H9 (cell line): Measurements from ENCODE around the gene FOXD2. TPM values are rescaled to one million over a fixed set of nuclear protein-coding genes. Genes with fewer than 3 reads are reported as not detected.

Experiments used
- DNase-seq: peaks from one replicate; pipeline ENCODE4 v3.0.0-alpha.2; 2017
- H2AFZ ChIP-seq: one replicate; pipeline ENCODE4 v1.6.1; 2013; ENCODE audit warnings: mild to moderate bottlenecking, low read length, control low read depth, moderate library complexity
- H2AK5ac ChIP-seq: 2 replicates; pipeline ENCODE4 v1.6.1; 2013; ENCODE audit warnings: low read length, control low read depth, mixed read lengths; ENCODE audit not compliant: insufficient read length
- H2BK120ac ChIP-seq: one replicate; pipeline ENCODE4 v1.6.1; 2013; ENCODE audit warnings: low read depth, mild to moderate bottlenecking, low read length, control low read depth, inconsistent platforms; ENCODE audit not compliant: poor library complexity, severe bottlenecking
- H2BK12ac ChIP-seq: 2 replicates; pipeline ENCODE4 v1.6.1; 2013; ENCODE audit warnings: low read length, control low read depth, mixed read lengths, low read depth; ENCODE audit not compliant: insufficient read length
- H2BK15ac ChIP-seq: 2 replicates; pipeline ENCODE4 v1.6.1; 2013; ENCODE audit warnings: low read depth, low read length, control low read depth
- H2BK20ac ChIP-seq: one replicate; pipeline ENCODE4 v1.6.1; 2013; ENCODE audit warnings: low read depth, mild to moderate bottlenecking, low read length, control low read depth, inconsistent platforms; ENCODE audit not compliant: poor library complexity, severe bottlenecking
- H2BK5ac ChIP-seq: 2 replicates; pipeline ENCODE4 v1.6.1; 2013; ENCODE audit warnings: low read length, control low read depth, mixed read lengths; ENCODE audit not compliant: insufficient read length
- H3K14ac ChIP-seq: 2 replicates; pipeline ENCODE4 v1.6.1; 2013; ENCODE audit warnings: low read length, control low read depth; ENCODE audit not compliant: insufficient read depth
- H3K18ac ChIP-seq: 2 replicates; pipeline ENCODE4 v1.6.1; 2013; ENCODE audit warnings: low read depth, mild to moderate bottlenecking, mixed read lengths, low read length, control low read depth; ENCODE audit not compliant: insufficient read length
- H3K23ac ChIP-seq: 2 replicates; pipeline ENCODE4 v1.6.1; 2013; ENCODE audit warnings: low read length, control low read depth, mixed read lengths, low read depth; ENCODE audit not compliant: insufficient read length
- H3K23me2 ChIP-seq: 2 replicates; pipeline ENCODE4 v1.6.1; 2013; ENCODE audit warnings: low read depth, mild to moderate bottlenecking, mixed read lengths, low read length, control low read depth; ENCODE audit not compliant: insufficient read length, poor library complexity, severe bottlenecking
- H3K27ac ChIP-seq: 2 replicates; pipeline ENCODE4 v1.5.1; 2013; ENCODE audit warnings: low read length, control low read depth, mixed read lengths, low read depth; ENCODE audit not compliant: insufficient read length
- H3K27me3 ChIP-seq: 2 replicates; pipeline ENCODE4 v1.6.1; 2013; ENCODE audit warnings: low read length, control low read depth, inconsistent platforms; ENCODE audit not compliant: insufficient read depth
- H3K4ac ChIP-seq: 2 replicates; pipeline ENCODE4 v1.6.1; 2013; ENCODE audit warnings: low read depth, mild to moderate bottlenecking, control low read depth, inconsistent platforms, low read length, moderate library complexity
- H3K4me1 ChIP-seq: 2 replicates; pipeline ENCODE4 v1.6.1; 2013; ENCODE audit warnings: low read length, control low read depth, inconsistent platforms; ENCODE audit not compliant: insufficient read depth
- H3K4me2 ChIP-seq: 2 replicates; pipeline ENCODE4 v1.6.1; 2013; ENCODE audit warnings: low read length, control low read depth, mixed read lengths; ENCODE audit not compliant: insufficient read length, insufficient read depth
- H3K56ac ChIP-seq: 2 replicates; pipeline ENCODE4 v1.6.1; 2013; ENCODE audit warnings: low read depth, mild to moderate bottlenecking, mixed read lengths, low read length, control low read depth; ENCODE audit not compliant: insufficient read length
- H3K79me1 ChIP-seq: 2 replicates; pipeline ENCODE4 v1.6.1; 2013; ENCODE audit warnings: low read depth, mild to moderate bottlenecking, moderate library complexity, low read length, control low read depth, inconsistent platforms; ENCODE audit not compliant: insufficient read depth, poor library complexity, severe bottlenecking
- H3K79me2 ChIP-seq: 2 replicates; pipeline ENCODE4 v1.6.1; 2013; ENCODE audit warnings: low read length, control low read depth, inconsistent platforms; ENCODE audit not compliant: insufficient read depth
- H3K9ac ChIP-seq: 2 replicates; pipeline ENCODE4 v1.6.1; 2013; ENCODE audit warnings: low read length, control low read depth, mixed read lengths; ENCODE audit not compliant: insufficient read length; ENCODE audit errors: extremely low read depth
- H3K9me3 ChIP-seq: one replicate; pipeline ENCODE4 v1.6.1; 2013; ENCODE audit warnings: low read depth, low read length, inconsistent platforms; ENCODE audit not compliant: control insufficient read depth
- H3T11ph ChIP-seq: one replicate; pipeline ENCODE4 v1.6.1; 2013; ENCODE audit warnings: mild to moderate bottlenecking, low read length, control low read depth, inconsistent platforms
- H4K20me1 ChIP-seq: one replicate; pipeline ENCODE4 v1.6.1; 2013; ENCODE audit not compliant: control insufficient read depth, insufficient read length, insufficient read depth
- H4K5ac ChIP-seq: 2 replicates; pipeline ENCODE4 v1.6.1; 2013; ENCODE audit warnings: low read depth, mild to moderate bottlenecking, mixed read lengths, low read length, control low read depth; ENCODE audit not compliant: insufficient read length
- H4K8ac ChIP-seq: replicated peaks from 2 replicates; pipeline ENCODE4 v1.6.1; 2013; ENCODE audit warnings: low read length, control low read depth, mixed read lengths, low read depth; ENCODE audit not compliant: insufficient read length
- H4K91ac ChIP-seq: 2 replicates; pipeline ENCODE4 v1.6.1; 2013; ENCODE audit warnings: low read depth, mild to moderate bottlenecking, moderate library complexity, mixed read lengths, low read length, control low read depth; ENCODE audit not compliant: insufficient read length
- H3K27ac Mint-ChIP-seq, 3 experiments: 2 replicates in 2 of 3; 3 replicates in 1 of 3; pipeline ENCODE4 v1.8.0; 2020 to 2021; ENCODE audit warnings: mixed read lengths in 3 of 3, mild to moderate bottlenecking in 1 of 3, moderate library complexity in 1 of 3
- H3K27me3 Mint-ChIP-seq: 2 replicates; pipeline ENCODE4 v1.8.0; 2021; ENCODE audit warnings: low read depth, mild to moderate bottlenecking, moderate library complexity, mixed read lengths
- H3K36me3 Mint-ChIP-seq, 3 experiments: 2 replicates in 2 of 3; 3 replicates in 1 of 3; pipeline ENCODE4 v1.8.0; 2020 to 2021; ENCODE audit warnings: low read depth in 3 of 3, mixed read lengths in 3 of 3; ENCODE audit not compliant: insufficient read depth in 1 of 3
- H3K4me1 Mint-ChIP-seq, 2 experiments: 2 replicates each; pipeline ENCODE4 v1.8.0; 2020; ENCODE audit warnings: mixed read lengths in 2 of 2
- H3K4me3 Mint-ChIP-seq, 2 experiments: 2 replicates in 1 of 2; 3 replicates in 1 of 2; pipeline ENCODE4 v1.8.0; 2020 to 2021; ENCODE audit warnings: mild to moderate bottlenecking in 2 of 2, mixed read lengths in 2 of 2, moderate library complexity in 1 of 2
- H3K9me3 Mint-ChIP-seq, 2 experiments: 2 replicates in 1 of 2; 3 replicates in 1 of 2; pipeline ENCODE4 v1.8.0; 2020; ENCODE audit warnings: mild to moderate bottlenecking in 2 of 2, mixed read lengths in 2 of 2, moderate library complexity in 1 of 2
- CTCF ChIP-seq: fragments of 200-600 bp; sonication (generic); conservative IDR thresholded peaks from 3 replicates; pipeline ENCODE4 v1.8.0; 2021; ENCODE audit warnings: antibody characterized with exemption, mild to moderate bottlenecking
- WGBS: extraction: QIAGEN DNeasy Blood & Tissue Kit; methylation state at CpG from one replicate; pipeline ENCODE4 v1.1.7; 2013; ENCODE audit warnings: missing lambda C conversion rate, low lambda C conversion rate, mixed read lengths; ENCODE audit not compliant: insufficient read length; ENCODE audit errors: extremely low coverage; 5-methylcytosine and 5-hydroxymethylcytosine counted together
- total RNA-seq: library from RNA; stranded (reverse); gene quantifications from 2 replicates; pipeline ENCODE4 v1.2.1, GENCODE V29; 2021

The FOXD2 gene
- total RNA-seq, 1 experiment from 2014 or later: not detected

DNA sequence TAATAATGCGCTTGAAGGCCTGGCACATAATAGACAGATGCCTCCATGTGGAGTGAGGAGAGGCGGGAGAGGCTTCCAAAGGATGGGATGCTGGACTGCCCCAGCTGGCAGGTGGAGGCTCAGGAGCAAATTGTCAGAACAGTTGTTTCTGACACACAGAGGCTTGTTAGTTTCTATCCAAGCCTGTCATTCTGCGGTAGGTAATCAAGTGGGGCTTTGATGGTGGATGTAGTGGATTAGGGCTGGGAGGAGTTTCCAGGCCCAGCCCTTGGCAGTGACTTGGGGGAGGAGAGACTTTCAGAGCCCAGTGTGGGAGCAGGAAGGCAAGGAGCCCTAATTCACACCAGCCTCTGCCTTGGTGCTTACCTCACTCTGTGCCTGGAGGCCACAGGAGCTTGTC lies 44.1 kb downstream of the FOXD2 start:
- no peak overlapping the region for H3K14ac ChIP-seq
- DNase-seq: no peak
- Mint-ChIP-seq H3K4me1 (peaks cover 4 to 9% of the 10 kb centered on the region in 2 experiments; a peak in 3 of 4 replicates), H3K4me3 (no peak overlapping the region), H3K36me3 (peaks cover 0 to 4% (median 0%) of the 10 kb centered on the region in 3 experiments; a peak in 1 of 7 replicates), H3K9me3 (peaks cover 1 to 3% of the 10 kb centered on the region in 2 experiments; a peak in 2 of 5 replicates), H3K27ac (no peak overlapping the region), H3K27me3 (peaks cover 54% of the 10 kb centered on the region)
- H2BK5ac ChIP-seq: no peak overlapping the region
- H3K9ac ChIP-seq: no peak overlapping the region
- no peaks in the 10 kb centered on the region for H3K79me2 ChIP-seq
- no peak overlapping the region for H3K23ac ChIP-seq
- no peak overlapping the region for H2AK5ac ChIP-seq
- H2AFZ ChIP-seq: no peak overlapping the region
- H3K27ac ChIP-seq: no peak overlapping the region
- H3K9me3 ChIP-seq: no peaks in the 10 kb centered on the region
- no peak overlapping the region for H2BK12ac ChIP-seq
- H4K8ac ChIP-seq: no peak overlapping the region
- WGBS: no CpG with 5 or more reads among the region's 3 CpGs
- H3K4me2 ChIP-seq: no peak overlapping the region
- no peak overlapping the region for H2BK120ac ChIP-seq
- H4K5ac ChIP-seq: no peak overlapping the region
- H3K27me3 ChIP-seq: no peaks in the 10 kb centered on the region
- no peak overlapping the region for H3K4ac ChIP-seq
- H3K23me2 ChIP-seq: no peaks in the 10 kb centered on the region
- no peak overlapping the region for H3K18ac ChIP-seq
- H3T11ph ChIP-seq: no peak overlapping the region
- no peak overlapping the region for H4K91ac ChIP-seq
- H2BK20ac ChIP-seq: no peak overlapping the region
- no peaks in the 10 kb centered on the region for H3K79me1 ChIP-seq
- H4K20me1 ChIP-seq: no peaks in the 10 kb centered on the region
- no peak overlapping the region for H3K56ac ChIP-seq
- no peaks in the 10 kb centered on the region for H3K4me1 ChIP-seq
- TF ChIP-seq CTCF: no peak
- H2BK15ac ChIP-seq: no peak overlapping the region
